Stimulated activated CD4-positive, alpha-beta T cell treated with anti-CD3 and anti-CD28 coated beads, Interleukin-2, amount 100 ng/mL, for 4 hours (primary cell): ENCODE data around the gene ERGIC1.
"Not testable (repeated sequence)": the region's sequence is repeated elsewhere in the genome, so short reads cannot be mapped to it uniquely, and the experiment has no call there.

Experiments
- DNase-seq: peaks from one replicate; pipeline ENCODE4 v3.0.0-alpha.2; 2020; ENCODE audit warnings: low read depth

Gene ERGIC1

DNA sequence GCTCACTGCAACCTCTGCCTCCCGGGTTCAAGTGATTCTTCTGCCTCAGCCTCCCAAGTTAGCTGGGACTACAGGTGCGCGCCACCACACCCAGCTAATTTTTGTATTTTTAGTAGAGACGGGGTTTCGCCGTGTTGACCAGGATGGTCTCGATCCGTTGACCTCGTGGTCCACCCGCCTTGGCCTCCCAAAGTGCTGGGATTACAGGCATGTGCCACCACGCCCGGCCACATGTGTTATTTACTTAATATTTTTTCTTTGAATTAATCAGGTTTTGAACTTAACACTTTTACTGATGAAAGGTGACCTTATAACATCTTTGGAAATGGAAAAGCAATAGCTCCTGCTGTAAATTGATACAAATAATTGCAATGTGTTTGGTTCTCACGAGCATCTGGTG lies 13.5 kb downstream of the ERGIC1 start:
- DNase-seq = not testable (repeated sequence)

DNA sequence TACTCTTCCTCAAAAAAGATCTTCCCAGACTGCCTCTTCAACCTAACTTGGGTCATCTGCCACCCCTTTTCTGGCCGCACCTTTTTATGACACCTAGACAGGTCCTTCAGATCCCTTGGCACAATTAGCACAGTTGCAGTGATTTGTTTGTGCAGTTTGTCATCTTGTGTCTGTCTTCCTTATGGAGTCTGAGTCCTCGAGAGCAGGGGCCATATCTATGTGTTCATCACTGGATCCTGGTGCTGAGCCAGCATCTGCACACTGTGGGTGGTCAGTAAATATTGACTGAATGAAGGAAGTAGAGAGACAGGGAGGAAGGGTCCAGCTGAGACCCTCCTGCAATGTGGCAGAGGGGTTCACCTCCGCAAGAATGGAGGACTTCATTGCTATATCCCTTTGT lies 14.4 kb downstream of the ERGIC1 start:
- DNase-seq = no peak

DNA sequence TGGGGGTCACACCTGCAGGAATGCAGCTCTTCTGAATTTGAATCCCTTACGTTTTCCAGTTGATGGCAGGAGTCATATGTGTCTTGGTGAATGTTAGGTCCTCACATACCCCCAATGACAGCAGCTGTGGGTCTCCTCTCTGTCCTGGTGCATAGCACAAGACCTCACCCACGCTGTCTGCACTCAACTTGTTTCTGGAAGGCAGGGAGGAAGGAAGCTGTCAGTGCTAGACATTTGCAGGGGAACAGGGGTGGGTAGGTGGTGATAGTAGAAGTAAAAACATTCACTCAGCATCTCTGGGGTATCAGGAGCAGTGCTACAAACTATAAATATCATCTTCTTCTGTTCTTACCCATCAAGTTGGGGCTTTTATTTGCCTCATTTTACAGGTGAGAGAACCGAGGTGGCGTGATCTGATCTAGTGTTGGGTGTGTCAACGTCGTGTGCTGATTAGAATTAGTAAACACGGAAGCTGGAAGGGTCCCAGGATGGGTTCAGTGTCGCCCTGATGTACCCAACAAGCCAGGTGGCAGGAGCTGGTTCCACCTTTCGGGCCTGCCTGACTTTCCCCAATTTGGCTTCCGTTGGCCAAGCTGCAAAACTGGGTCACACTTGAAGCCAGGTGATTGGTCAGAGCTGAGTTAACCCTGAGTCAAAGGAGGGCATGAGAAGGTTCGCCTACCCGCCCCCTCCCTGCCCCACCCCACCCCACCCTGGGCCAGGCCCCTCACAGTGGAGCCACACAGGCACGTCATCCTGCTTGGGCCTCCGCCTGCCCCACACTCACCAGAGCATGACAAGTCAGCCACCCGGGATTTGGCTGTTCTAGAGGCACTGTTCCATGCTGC lies 15.8 kb downstream of the ERGIC1 start:
- DNase-seq = no peak

DNA sequence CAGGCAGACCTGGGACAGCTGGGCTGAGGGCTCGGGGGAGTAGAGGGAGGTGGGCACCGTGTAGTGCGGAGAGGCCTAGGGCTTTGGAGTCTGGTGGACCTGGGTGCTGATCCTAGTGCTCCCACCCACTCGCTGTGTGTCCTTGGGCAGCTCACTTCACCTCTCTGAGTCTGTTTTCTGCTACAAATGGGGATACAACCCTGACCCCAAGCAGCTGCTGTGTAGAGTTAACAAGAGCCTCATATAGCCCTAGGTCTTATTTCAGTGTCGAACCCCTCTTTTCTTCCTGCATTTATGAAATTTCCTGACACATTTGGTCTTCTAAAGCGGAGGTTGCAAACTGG lies 16.4 kb downstream of the ERGIC1 start:
- DNase-seq = no peak

DNA sequence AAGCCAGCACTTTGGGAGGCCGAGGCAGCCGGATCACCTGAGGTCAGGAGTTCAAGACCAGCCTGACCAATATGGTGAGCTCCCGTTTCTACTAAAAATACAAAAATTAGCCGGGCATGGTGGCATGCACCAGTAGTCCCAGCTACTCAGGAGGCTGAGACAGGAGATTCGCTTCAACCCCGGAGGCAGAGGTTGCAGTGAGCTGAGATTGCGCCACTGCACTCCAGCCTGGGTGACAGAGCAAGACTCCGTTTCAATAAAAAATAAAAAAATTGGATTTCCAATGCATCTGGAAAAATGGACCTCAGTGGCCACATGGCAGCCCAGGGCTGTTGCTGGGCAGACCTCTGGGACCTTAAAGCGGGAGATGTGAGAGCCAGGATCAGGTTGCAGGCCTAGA lies 17.2 kb downstream of the ERGIC1 start:
- not testable (repeated sequence) for DNase-seq

DNA sequence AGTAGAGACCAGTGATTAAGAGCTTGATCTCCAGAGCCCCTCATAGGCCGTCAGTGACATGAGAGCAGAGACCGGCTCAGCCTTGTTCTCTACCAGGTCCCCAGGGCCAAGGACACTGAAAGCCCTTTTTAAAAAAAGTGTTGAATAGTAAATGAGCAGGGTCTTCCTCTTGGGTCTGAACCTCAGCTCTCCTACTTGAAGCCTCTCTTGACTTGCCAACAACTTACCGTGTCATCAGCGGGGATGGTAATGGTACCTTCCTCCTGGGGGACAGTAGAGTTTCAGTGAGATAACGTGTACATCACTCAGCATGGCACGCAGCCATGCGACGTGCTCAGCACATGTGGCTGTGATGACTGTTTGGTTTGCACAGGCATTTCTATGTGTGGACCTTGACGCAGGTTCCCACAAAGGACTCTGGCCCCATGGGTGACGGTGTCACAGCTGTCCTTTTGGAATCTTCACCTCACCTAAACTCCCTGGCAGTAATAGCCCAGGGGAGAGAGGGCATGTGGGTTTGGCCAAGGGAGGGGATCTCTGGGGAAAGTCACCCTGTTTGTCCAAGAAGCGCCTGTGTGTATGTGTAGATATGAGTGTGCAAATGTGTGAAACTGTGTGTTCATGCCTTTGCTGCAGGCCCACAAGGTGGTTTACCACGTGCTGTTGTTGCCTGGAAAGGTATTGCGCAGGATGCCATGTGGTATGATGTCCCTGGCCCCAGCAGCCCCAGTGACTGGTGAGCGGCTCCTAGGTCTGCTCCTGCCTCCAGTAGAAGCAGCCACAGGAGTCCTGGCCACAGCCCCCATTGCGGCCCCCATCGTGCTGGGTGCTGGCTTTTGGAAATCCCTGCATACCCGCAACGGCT lies 18.7 kb downstream of the ERGIC1 start:
- no peak for DNase-seq

DNA sequence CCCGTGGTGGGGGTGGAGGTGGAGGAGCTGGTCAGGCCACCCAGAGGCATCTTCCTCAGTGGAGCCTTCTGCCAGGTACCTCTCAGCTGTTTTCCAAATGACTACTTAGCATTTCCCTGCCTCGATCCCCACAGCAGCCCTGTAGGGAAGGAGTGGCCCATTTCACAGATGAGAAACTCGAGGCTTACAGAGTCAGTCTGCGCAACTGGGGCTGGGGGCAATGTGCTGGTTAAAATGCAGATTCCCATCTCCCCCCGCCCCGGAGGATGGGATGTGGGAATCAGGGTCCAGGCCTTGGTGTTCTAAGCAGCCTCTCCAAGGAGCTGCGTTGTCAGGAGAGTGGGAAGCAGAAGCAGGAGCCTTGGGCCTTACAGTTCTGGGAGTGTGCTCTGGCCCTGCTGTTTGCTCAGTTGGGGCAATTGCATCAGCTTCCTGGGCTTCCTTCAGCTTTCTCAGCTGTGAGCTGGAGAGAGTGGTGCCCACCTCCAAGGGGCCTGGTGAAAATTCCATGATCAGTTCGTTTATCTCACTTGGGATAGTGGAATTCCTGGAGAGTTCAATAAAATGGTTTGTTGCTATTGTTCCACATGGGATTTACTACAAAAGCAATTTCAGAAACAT lies 19.4 kb downstream of the ERGIC1 start:
- DNase-seq = no peak

DNA sequence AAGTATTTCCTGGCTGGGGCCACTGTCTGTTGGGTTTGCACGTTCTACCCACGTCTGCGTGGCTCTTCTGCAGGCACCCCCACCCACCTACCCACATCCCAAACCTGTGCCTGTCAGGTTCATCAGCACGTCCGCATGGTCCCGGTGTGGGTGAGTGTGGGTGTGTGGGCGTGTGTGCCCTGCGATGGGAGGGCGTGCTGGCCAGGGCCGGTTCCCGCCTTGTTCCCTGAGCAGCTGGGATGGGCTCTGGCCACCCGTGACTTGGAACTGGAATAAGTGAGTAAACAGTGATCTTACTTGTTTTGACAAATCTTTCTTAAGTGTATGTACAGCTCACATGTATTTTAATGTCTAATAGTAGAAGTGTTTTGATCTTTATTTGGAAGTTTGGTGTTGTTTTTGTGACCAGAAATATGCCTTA lies 20.4 kb downstream of the ERGIC1 start:
- no peak for DNase-seq

DNA sequence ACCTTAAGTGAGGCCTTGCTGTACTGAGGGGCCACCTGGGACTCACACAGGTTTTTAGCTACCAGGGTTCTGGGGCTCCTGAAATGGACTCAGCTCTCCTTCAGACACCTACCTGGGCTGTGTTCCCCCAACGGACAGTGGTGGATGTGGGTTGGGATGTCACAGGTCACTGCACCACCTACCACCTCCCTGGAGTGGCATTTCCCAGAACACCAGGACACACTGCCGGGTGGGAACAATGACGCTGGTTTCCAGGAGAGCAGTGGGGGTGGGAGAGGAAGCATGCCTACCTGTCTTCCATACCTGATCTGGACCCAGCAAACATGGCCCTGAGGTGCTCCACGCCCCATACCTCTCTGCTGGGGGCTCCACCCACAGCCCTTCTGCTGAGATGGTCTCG lies 20.9 kb downstream of the ERGIC1 start:
- DNase-seq = no peak

DNA sequence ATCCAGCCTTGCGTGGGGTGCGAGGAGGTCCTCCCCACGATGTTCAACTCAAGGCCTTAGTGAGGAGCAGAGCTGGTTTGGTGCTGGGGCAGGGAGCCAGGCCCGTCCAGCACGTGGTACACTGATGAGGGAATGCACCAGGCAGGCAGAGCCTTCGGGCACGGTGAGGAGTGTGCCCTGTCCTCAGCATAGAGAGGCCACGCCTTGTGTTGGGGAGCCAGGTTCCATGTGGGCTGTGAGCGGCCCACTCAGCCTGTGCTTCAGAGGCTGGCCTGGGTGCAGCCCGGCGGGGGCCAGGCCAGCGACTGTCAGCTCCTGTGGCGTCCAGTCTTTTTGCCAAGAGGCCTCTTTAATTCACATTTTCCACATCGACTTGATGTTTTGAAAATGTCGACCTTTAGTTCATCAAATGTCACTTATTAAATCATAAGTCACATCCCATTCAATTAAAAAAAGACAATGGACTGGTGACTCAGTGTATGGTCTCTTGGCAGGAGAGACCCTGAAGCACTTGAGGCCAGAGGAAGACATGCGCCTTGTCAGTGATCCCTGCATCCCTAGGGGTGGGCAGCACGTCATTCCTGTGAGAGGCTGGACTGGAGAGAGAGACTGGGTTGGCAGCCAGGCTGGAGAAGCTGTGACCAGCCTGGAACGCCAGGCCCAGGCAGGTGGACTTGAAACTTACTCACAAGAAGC lies 21.7 kb downstream of the ERGIC1 start:
- DNase-seq = no peak

DNA sequence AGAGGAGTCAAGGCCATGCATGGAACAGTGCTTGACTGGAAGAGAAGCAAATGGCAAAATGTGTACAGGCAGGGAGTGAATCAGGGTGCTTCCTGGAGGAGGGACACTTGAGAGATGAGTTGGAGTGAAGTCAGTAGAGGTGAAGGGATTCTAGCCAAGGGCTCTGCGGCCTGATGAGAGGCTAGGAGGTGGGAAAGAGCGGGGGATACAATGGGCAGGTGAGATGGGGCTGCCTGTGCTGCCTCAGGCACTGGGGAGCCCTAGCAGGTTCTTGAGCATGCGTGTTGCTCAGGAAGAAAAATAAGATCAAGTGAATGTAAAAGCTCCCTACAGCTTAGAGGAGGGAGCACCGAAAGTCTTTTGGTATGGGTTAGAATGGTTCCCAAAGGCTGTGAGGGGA lies 22.3 kb downstream of the ERGIC1 start:
- DNase-seq = no peak

DNA sequence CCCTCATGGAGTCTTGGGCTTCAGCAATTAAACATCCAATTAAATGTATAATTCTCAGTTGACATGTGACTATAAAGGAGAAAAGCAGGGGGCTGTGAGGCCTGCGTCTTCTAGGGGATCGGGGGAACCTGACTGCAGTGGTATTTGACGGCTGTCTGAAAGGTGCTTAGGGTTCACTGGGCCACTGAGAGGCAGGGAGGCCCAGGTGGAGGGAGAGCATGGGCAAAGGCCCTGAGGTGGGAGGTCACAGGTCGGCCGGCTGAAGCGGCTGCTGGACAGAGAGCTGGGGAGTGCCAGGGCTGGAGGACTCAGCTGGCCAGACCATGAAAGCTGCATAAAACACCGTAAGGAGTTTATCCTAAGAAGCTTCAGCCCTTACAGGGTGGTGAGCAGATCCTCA lies 23.9 kb downstream of the ERGIC1 start:
- DNase-seq = no peak

DNA sequence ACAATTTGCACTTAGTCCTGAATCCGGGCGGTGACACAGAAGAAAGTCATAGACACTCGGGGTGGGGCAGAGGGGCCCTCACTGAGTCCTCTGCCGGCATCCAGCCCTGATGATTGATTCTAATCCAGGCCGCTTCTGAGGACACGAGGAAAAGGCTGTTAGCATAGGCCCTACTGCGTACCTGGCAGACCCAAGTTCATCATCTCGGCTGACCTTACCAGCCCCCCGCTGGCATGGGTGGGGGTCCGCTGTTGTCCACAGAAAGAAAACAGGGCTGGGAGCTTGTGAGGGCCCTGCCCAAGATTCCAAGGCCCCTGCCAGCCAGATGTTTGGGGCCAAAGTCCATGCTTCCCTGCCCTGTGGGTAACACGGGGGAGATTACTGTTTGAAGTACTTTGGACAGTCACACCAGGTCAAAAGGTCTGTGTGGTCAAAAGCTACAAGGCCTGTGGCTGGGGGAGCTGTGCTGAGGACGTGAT lies 24.5 kb downstream of the ERGIC1 start:
- DNase-seq = no peak

DNA sequence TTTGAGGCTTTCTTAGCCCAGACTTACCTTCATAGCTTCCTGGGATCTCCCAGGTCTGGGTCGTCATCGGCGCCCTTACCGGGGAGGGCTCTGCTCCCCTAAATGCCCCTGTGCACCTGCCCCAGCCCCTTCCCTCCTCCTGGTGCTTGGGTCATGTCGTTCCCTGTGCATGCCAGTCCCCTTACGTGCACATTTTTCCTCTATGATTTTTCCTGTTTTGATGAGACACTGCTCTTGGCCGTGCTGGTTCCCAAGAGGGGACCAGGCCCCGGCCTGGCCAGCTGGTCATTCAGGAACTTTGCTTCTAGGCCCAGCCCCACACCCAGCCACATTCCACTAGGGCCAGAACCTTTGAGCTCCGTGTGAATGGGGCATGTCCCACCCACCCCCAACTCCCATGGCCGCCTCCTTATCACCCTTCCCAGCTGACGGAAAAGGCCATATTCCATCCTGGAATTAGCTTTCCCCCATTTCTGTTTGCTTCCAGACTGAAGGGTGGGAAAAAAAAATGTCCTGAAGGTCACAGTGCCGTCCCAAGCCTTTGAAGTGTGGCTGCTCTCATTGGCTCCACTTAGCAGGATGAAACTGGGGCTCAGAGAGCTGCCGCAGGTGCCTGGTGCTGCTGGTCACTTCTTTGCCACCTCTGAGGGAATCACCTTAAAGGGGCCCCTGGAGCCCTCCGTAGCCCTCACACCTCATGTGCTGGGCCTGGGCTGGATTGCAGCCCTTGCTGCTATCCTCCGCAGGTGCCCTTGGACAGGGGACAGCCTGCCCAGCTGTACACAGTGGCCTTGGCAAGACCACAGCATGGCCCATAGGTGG lies 25.1 kb downstream of the ERGIC1 start:
- DNase-seq = no peak

DNA sequence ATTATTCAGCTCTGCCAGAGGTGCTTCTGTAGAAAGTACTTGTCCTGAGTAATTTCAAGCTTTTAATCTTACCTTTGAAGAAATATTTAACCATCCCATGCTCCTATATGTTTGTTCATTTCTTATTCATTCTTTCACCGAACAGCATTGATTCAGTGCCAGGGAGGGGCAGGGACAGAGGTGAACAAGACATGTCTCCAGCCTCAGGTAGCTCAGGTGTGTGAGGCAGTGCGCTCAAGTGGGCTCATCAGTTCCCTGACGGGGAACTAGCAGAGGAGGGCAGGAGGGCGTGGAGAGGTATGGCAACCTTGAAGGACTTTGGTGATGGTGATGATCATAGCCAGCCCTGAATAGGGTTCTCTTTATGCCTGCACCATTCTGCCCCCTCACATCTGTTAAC lies 25.9 kb downstream of the ERGIC1 start:
- no peak for DNase-seq

DNA sequence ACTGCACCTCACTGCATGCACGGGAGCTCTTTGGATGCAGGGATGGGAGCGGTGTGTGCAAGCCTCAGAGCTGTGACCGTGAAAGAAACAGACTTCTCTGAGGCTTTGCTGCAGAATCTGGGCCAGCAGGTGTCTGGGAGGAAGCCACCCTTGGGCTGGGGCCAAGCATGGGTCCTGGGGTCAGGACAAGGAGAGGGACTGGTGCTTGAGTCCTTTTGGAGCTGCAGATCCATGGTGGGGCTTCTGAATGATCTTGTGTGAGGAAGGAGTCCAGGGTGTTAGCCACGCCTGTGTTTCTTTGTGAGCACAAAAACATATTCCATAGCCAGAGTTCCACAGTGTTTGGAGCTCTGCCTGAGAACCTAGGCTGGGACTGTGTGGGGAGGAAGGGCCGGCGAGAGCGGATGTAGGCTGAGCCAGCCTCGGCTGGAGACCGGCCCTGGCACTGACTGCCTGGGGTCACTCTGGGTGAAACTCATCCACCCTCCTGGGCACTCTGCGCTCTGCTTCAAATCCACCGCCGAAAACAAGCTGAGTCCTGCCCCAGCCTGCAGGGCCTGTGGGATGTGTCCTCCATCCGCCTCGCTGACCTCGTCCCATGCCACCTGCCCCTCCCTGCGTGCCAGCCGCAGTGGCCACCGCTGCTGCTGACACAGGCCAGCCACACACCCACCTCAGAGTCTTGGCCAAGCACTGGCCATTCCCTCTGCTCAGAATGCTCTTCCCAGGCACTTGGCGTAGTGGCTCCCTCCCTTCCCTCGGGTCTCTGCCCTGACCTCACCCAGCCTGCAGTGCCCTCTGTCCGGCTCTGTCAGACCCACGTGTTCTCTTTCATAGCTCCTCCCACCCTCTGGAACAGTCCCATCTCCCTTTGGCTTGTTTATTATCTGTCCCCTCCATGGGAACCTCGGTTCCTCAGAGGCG lies 26.7 kb downstream of the ERGIC1 start:
- no peak for DNase-seq

DNA sequence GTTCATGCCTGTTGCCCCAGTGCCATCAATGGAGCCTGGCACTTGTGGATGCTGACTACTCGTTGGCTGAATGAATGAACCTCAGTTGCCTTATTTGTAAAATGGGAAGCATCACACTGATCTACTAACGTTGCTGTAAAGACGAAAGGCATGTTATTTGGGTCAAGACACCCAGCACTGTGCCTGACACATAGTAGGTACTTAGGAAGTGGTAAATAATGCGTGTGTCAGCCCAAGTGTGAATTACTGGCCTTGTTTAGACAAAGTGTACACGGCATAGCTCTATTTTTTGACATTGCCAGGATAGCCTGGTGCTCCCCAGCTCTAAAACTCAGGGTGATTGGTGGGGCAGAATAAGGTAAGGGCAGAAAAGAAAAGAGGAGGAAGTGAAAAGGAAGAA lies 27.4 kb downstream of the ERGIC1 start:
- DNase-seq = no peak

DNA sequence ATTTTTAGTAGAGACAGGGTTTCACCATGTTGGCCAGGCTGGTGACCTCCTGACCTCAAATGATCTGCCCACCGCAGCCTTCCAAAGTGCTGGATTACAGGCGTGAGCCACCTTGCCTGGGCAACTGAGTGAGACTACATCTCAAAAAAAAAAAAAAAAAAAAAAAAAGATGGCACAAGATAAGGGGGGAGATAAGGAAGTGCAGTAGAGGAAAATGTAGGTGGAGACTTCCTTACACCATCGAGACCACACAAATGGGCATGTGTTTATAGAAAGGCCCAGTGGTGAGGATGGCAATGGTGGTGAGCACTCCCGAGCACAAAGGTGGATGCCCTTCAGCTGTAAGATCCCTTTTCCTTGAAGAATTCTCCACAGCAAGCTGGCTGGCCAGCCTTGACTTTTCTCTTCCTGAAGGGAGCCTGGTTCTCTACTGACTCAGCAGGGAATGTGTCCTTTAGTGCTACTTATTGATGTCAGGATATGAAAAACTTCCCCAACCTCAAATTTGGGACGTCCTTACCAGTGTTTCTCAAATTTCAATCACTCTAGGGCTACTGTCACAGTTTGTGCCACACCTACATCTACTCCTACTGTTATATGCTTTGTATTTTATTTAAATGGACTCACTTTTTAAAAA lies 28.2 kb downstream of the ERGIC1 start:
- no peak for DNase-seq

DNA sequence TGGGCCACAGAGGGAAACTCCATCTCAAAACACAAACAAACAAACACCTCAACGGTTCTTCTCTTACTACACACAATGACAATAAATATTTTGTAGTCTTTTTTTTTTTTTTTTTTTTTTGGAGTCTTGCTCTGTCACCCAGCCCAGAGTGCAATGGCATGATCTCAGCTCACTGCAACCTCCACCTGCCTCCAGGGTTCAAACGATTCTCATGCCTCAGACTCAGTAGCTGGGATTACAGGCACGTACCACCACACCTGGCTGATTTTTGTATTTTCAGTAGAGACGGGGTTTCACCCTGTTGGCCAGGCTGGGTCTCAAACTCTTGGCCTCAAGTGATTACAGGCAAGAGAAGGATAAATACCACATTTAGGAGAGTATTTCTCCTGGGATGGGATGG lies 30.1 kb downstream of the ERGIC1 start:
- not testable (repeated sequence) for DNase-seq

DNA sequence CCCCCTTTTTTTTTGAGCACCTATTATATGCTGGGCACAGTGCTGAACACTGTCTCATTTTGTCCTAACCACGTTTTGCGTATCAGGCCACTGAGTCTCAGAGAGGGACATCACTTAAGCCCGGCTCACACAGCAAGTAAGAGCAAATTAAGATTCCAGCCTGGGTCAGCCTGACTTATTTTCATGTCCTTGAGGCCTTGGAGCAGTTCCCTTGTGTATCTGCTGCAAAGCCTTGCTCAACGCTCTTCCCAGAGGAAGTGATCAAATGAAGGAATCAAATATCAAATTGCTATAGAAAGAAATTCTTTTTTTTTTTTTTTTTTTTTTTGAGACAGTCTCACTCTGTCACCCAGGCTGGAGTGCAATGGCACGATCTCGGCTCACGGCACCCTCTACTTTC lies 30.7 kb downstream of the ERGIC1 start:
- no peak for DNase-seq
